Stimulated activated CD4-positive, alpha-beta T cell treated with anti-CD3 and anti-CD28 coated beads, Interleukin-1b, Interleukin-23, amount 100 ng/mL, for 24 hours (primary cell): ENCODE data around the gene LTBP1.

ENCODE experiments used
- DNase-seq, 4 experiments: peaks; one replicate each; pipeline ENCODE4 v3.0.0-alpha.2; 2020; ENCODE audit warnings: low read depth in 4 of 4, low spot score in 1 of 4

The LTBP1 gene

GRCh38 chr2:33108483-33109443, 162.0 kb downstream of the LTBP1 start:
- no peak for DNase-seq

GRCh38 chr2:33110461-33110860, 163.7 kb downstream of the LTBP1 start:
- no peak for DNase-seq

DNA sequence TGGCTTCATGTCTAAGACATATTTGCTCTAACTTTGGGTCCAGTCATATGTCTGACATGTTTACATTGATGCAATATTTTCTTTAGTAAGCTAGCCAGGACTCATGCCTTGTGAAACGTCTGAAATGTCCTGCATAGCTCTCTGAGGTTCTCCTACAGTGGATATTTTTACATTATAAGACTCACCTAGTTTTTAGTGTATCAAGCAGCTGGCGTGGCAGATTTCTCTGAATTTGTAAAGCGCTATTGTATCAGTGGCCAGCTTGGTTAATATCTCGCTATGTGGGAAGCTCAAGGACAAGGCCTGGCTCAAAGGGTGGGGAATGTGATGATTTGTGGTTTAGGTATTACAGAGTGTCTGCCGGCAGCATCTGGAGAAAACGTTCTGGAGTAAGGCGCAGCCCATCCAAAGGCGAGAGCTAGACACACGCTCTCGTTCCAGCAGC, 164.3 kb downstream of the LTBP1 start:
- no peak for DNase-seq

- DNase-seq = no peak
Observed at GRCh38 chr2:33115196-33115595, 168.4 kb downstream of the LTBP1 start.

DNA sequence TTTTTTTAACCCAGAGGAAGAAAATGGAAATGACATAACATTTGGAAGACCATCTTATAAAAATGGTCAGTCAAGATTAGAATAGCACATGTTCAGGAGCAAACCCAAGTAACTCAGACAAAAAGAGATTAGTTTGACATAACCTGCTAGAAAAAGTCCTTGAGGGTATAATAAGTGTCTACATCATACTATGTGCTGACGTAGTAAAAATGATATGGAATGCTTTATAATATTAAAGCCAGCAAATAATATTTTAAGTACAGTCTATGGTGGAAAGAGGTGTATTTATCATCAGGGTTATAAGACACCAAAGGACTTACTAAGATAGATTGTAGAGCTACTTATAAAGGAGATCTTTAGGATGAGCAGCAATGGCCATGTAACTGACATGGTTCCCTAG, 169.0 kb downstream of the LTBP1 start:
- DNase-seq = no peak

DNA sequence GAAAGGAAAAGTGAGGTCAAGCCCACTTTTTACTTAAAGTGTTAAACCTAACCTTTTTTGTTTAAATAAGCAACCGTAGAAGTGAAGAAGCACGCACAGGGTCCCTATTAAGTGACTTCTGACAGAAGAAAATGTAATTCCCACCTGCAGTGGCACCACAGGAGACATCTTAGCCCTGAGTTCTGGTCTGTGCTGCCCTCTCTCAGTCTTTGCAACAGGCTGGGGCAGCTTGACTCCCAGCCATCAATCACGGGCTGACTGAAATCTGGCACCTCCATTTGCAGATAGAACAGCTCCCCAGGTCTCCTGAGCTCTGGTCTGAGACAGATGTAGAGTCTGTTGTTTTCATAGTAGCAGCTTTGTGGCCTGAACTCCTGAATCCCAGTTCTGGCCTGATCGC, 170.0 kb downstream of the LTBP1 start:
- no peak for DNase-seq

DNA sequence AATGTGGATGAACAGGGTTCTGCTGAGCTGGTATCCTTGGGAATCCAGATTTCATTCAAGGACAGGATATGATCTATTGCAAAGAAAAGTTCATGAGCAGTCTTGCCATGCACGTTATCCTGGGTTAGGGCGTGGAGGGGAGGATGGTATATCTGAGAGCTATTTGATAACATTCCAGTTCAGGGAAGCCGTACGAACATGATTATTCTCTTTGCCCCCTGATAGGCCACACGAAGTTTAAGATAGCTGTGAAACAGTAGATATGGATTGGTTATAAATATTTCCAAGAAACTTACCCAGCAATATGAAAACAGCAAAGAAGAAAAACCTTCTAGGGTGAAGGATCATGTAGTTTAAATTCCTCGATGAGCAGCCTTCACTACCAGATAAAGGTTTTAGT, 171.9 kb downstream of the LTBP1 start:
- no peak for DNase-seq

GRCh38 chr2:33121416-33121815, 174.7 kb downstream of the LTBP1 start:
- DNase-seq = no peak

DNA sequence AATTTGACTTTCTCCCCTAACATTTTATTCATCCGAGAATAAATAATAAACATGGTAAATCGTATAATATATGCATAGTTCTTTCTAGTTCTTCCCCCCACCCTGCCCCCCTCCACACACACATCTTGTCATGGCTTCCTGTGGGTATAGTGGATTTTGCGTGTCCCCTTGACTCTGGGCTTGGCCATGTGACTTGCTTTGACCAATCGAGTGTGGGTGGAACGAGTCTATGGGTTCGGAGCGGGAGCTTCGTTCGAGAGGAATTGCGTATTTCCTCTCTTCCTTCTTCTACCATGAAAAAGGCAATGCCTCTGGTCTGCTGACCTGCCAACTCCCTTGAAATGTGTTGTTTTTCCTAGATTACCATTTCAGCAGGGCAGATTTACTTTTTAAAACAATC, 175.2 kb downstream of the LTBP1 start:
- DNase-seq = no peak

DNA sequence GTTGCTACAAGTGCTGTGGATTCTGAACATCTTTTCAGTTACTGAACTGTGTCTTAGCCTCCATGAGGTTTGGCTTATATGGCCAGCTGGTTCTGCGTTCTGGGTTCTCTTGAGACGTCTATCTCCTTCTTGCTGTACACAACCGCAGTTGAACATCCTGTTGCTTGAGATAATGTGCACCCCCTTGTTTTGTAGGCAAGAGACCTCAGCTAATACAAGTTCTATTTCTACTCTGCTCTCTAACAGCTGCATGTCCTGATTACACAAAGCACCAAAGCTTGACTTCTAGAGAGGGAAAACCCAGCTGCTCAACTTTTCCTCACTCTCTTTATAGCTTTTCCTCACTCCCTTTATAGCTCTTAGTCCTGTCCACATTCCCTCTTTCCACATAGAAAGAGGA, 176.0 kb downstream of the LTBP1 start:
- no peak for DNase-seq

DNA sequence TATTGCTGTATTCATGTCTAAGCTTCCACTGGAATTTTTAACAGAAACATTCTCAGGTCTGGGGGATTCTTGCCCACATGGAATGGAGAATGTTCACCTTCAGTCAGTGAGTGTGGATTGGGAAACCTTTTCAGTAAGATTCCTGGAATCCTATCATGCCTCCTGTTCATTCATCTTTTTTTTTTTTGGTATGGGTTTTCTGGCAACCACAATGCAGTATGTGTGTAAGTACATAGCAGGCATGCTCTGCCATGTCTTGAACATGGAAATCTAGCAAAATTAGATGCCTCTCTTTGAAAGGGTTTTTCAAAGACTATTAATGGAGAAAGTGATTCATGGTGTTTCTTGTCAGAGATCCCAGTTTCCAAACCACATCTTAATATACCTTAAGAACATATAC, 176.5 kb downstream of the LTBP1 start:
- DNase-seq = no peak

- DNase-seq = no peak
Observed at GRCh38 chr2:33126552-33126951, 179.8 kb downstream of the LTBP1 start.

DNA sequence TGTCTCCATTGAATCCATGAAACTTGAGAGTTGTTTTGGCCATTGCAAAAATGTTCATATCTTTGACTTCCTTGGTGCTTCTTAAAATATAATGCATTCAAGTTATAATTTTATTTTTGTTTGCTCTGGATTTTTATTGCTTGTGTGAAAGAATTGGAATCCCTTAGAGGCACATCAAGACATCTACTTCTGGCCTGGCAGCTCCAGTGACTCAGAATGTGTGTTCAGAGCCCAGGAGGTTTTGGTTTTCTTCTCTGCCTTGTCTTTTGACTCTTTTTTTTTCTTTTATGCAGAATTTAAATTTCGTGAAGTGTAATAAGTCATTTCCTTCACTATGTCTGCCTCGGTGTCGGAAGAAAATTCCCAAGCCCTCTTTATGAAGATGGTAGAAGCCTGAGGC, 180.2 kb downstream of the LTBP1 start:
- DNase-seq = no peak

DNA sequence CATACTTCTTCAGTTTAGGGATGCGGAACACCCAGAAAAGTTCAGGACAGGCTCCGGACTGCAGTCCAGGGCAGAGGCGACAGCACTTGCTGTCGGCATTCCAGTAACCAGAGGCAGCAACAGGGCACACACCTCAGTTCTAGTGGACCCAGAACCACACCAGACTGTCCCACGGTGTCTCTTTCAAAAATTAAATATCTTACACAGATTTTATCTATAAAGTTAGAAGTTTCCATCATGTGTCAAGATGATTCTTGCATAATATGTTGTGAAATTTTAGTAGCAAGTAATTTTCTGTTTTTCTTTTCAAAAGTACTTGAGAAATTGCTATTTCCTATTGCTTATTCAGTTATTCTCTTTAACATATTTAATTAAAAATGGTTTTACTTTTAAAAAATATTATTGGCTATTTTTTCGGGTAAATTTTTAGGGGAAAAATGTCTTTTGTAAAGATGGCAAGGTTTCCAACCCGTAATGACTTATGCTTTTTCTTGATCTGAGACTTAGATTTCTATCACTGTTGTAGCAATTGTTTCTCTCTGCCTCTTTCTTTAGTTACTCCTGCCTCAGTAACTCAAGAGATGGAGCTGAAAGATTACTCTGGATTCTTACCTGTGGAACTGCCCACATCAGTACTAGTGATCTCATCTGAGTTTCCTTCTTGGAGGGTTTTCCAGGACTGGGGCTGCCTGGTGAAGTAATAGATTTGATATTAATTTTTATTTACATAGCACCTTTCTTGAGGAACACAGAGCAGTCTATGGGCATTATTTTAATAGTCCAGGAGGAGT, 182.7 kb downstream of the LTBP1 start:
- no peak for DNase-seq

DNA sequence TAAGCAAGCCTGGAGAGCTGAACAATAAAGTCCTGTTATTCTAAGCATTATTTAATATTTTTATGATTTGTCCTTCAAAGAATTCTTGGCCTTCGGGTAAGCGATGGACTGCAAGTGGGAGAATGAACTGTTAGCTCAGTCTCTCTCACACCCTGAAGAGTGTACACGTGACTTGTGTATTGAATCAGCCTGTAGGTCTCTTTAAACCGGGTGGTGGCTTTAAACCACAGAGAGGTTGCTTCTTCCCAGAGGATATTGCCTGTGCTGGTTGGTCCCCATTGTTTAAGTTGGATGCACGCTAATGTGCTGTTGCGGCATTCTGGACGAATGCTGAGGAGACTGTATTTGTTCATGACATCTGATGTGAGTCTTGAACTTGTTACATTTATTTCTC, 183.3 kb downstream of the LTBP1 start:
- no peak for DNase-seq

GRCh38 chr2:33130544-33130943, 183.8 kb downstream of the LTBP1 start:
- no peak for DNase-seq

DNA sequence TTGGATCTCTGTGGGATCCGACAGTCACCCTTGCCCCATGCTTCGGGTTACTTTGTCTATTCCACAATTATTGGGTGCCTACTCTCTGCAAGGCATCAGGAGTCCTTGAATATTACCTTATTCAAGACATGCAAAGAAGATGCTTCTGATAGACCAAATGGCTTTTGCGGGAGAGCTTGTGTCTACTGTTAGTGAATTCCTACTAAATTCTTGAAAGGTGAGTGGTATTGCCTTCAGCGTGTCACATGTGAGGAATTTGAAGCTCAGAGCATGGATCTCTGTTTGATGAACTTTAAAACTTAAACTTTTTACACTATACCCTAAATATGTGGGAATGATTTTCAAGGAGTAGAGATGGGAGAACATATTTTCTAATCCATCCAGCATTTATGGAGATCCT, 184.4 kb downstream of the LTBP1 start:
- DNase-seq = no peak

DNA sequence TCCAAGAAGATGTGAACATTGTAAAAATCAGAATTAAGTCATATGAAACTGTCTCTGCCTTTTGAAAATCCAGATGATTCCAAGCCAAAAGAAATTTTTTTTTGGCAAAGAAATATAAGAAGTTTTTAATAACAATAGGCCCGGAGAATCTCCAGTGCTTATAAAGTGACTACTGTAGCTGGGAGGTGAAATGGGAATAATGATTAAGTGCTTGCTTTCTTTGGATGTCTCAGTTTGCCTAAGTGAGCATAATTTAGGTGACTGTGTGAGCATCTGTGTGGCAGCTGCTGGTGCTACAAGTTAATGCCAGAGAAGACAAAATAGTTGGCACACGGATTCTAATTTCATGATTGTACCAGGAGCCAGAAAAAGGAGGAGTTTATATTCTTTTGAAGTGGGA, 185.0 kb downstream of the LTBP1 start:
- no peak for DNase-seq

- DNase-seq = no peak
Observed at GRCh38 chr2:33133454-33133952, 186.8 kb downstream of the LTBP1 start.

DNA sequence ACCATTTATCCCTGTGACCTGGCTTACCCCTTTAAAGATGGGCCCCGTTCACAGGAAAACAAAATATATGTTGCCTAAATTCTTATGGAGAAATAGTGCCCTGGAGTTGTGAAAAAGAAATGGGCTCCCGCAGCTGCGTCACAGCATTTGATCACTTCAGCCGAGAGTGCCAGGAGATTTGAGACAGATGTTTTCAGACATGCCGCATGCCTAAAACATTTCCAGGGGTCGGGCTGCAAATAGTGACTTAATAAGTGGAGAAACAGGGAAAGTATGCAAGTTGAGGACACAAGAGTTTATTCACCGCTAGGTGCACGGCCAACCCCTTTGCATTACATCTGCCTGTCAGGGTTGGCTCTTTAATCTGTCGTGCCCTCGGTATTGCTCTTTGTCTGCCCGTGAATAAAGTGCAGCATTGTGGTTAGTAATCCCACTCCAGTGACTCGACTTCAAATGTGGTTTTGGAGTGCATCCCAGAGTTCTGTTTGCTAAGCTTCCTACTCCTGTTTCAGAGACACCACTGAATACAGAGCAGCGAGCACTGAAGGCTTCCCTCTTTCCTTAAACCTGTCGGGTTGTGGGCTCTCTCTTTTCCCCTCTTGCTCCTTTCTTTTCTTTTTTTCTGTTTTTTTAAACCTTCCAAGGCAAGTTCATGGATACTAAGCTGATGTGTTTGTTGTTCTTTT, 187.5 kb downstream of the LTBP1 start:
- DNase-seq = no peak

DNA sequence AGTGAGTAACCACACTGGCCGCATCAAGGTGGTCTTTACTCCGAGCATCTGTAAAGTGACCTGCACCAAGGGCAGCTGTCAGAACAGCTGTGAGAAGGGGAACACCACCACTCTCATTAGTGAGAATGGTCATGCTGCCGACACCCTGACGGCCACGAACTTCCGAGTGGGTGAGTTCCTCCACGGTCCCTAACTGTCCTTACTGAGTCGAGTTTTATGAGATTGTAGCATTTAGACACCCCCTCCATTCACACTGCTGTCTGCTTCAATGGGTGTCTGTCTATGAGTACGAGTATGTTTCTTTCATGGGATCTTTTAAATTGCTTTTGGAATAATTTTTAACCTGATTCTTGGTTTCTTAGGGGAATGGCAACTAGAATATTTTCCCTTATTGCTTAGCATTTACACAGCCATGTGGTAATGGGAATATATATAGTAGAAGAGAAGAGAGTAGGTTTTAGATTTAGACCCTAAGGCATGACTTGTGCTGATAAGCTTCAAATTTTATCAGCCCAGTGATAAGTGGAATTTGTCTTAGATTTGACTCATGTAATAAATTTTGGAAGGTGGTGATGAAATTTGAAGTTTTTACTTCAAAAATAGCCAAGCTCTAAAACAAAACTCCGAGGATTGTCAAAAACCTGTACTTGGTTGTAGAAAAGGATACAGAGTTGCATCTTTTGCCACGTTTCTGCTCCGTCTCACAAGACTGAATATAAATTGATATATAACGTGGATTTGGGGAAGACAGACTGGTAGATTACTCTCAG, 188.2 kb downstream of the LTBP1 start:
- DNase-seq = no peak
